DND-41 (cell line): ENCODE data around the gene EYA4.

ENCODE experiments used
- EZH2 ChIP-seq: IDR thresholded peaks from 3 replicates; pipeline ENCODE4 v1.6.1; 2012; ENCODE audit warnings: borderline replicate concordance, low read depth, mild to moderate bottlenecking, moderate library complexity, low read length, inconsistent platforms; ENCODE audit not compliant: severe bottlenecking
- TF ChIP-seq, protein P1 (sequence below): IDR thresholded peaks from 2 replicates; pipeline ENCODE4 v1.5.1; 2012; ENCODE audit warnings: borderline replicate concordance, low read length, moderate library complexity, mild to moderate bottlenecking; ENCODE audit not compliant: poor library complexity, severe bottlenecking; ENCODE audit errors: extremely low read depth

- TF ChIP-seq, protein P1, sequence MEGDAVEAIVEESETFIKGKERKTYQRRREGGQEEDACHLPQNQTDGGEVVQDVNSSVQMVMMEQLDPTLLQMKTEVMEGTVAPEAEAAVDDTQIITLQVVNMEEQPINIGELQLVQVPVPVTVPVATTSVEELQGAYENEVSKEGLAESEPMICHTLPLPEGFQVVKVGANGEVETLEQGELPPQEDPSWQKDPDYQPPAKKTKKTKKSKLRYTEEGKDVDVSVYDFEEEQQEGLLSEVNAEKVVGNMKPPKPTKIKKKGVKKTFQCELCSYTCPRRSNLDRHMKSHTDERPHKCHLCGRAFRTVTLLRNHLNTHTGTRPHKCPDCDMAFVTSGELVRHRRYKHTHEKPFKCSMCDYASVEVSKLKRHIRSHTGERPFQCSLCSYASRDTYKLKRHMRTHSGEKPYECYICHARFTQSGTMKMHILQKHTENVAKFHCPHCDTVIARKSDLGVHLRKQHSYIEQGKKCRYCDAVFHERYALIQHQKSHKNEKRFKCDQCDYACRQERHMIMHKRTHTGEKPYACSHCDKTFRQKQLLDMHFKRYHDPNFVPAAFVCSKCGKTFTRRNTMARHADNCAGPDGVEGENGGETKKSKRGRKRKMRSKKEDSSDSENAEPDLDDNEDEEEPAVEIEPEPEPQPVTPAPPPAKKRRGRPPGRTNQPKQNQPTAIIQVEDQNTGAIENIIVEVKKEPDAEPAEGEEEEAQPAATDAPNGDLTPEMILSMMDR, result no peak
- no peak for TF ChIP-seq EZH2
Observed at GRCh38 chr6:133559926-133560325, 318.8 kb downstream of the EYA4 start.
